ENCODE data around the gene TSPAN9.

DNA sequence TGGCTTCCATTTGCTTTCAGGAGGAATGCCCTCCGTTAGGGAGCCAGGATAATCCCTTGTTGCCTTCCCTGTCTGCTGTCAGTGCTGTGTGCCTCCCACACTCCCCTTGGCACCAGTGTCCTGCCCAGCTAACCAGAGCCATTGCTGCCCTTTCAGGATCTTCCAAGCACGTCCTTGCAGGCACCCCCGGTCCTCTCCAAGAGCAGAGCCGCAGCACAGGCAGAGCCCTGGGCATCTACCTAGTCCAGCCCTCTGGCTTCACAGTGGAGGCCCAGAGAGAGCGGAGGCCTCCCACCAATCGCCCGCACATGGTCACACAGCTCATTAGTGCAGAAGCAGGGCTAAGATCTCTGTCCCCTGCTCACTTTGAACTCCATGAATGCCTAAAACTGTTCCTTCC, 39.0 kb upstream of the TSPAN9 start:
- TF ChIP-seq, protein P1, sequence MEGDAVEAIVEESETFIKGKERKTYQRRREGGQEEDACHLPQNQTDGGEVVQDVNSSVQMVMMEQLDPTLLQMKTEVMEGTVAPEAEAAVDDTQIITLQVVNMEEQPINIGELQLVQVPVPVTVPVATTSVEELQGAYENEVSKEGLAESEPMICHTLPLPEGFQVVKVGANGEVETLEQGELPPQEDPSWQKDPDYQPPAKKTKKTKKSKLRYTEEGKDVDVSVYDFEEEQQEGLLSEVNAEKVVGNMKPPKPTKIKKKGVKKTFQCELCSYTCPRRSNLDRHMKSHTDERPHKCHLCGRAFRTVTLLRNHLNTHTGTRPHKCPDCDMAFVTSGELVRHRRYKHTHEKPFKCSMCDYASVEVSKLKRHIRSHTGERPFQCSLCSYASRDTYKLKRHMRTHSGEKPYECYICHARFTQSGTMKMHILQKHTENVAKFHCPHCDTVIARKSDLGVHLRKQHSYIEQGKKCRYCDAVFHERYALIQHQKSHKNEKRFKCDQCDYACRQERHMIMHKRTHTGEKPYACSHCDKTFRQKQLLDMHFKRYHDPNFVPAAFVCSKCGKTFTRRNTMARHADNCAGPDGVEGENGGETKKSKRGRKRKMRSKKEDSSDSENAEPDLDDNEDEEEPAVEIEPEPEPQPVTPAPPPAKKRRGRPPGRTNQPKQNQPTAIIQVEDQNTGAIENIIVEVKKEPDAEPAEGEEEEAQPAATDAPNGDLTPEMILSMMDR (optimal IDR thresholded peaks at IDR 0.05 in 1 of 3, IDR thresholded peaks at IDR 0.05 in 1 of 3, conservative IDR thresholded peaks at IDR 0.05 in 1 of 3; ENCODE audit: extremely low read depth in 1 of 3, insufficient read depth in 2 of 3, low read length in 3 of 3), result no peak
- no peak for TF ChIP-seq EZH2 (IDR thresholded peaks at IDR 0.05; ENCODE audit: low read length)
